Inflammatory macrophage treated with lipopolysaccharide for 1 hour (primary cell): ENCODE results near the gene FNBP1.
"Not testable (repeated sequence)": the region's sequence is repeated elsewhere in the genome, so short reads cannot be mapped to it uniquely, and the experiment has no call there.

ENCODE experiments used
- DNase-seq, 2 donors: peaks; one replicate each; pipeline ENCODE4 v3.0.0-alpha.2; 2020 to 2022

The FNBP1 gene

GRCh38 chr9:129946246-129946995 lies 96.6 kb downstream of the FNBP1 start:
- peak; percentile 65 to 71 for DNase-seq

DNA sequence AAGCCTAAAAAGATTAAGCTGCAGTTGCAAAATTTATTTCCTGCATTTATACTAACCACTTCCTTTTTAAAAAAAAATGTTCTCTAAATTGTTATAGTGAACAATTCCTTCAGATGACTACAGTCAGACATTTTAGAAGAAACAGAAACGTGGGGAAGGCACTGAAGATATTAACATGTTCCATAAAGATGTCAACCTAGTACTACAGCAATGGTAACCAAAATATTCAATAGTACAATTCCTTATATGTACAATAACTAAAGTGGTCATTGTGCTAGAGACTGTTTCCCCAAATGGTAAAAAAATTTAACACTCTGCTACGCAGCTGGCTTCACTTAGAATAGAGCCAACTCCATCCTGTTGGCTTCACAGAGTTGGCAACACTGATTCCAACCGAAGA lies 97.7 kb downstream of the FNBP1 start:
- peak; percentile 49 to 54 for DNase-seq

GRCh38 chr9:129944506-129945116 lies 98.4 kb downstream of the FNBP1 start:
- DNase-seq, result peak; percentile 66 to 81

- DNase-seq, result no peak
These were observed 103.6 kb downstream of the FNBP1 start for GRCh38 chr9:129939431-129939830.

DNA sequence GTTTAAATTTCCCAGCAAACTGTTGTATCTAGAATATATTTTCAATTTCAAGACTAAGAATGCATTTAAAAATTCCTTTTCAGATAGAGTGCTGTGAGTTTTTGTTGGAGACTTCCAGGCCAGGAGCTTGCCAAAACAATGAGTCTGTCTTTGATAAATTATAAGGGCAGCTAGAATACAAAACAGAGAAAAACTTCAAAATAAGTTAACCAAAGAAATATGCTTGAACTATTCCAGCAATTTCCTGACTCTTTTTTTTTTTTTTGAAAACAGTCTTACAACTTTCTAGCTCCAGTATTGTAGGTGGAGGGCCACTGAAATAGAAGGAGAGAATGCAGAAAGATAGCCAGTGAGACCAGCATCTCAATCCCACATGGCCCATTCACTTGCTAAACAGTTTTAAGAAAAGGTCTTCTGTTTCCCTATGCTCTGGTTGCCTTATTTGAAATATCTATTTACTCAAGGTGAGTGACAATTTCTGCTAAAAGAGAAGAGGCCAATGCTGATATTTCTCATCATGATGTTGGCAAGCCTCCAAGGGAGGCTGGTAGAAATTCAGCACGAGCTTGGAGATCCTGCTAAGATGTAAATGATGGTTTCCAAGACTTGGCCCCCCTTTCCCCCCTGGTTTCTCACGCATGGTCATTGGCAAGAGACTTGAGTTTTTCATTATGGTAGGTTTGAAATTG lies 104.6 kb downstream of the FNBP1 start:
- no peak for DNase-seq

GRCh38 chr9:129937879-129938278 lies 105.1 kb downstream of the FNBP1 start:
- not testable (repeated sequence) for DNase-seq

- no peak for DNase-seq
These were observed 106.8 kb downstream of the FNBP1 start for GRCh38 chr9:129936222-129936621.

GRCh38 chr9:129934780-129935179 lies 108.2 kb downstream of the FNBP1 start:
- DNase-seq, result peak; percentile 51 to 66

- peak in 1 of 2 donors; percentile 64 for DNase-seq
These were observed 108.9 kb downstream of the FNBP1 start for GRCh38 chr9:129934041-129934591.

GRCh38 chr9:129933185-129934040 lies 109.6 kb downstream of the FNBP1 start:
- no peak for DNase-seq

DNA sequence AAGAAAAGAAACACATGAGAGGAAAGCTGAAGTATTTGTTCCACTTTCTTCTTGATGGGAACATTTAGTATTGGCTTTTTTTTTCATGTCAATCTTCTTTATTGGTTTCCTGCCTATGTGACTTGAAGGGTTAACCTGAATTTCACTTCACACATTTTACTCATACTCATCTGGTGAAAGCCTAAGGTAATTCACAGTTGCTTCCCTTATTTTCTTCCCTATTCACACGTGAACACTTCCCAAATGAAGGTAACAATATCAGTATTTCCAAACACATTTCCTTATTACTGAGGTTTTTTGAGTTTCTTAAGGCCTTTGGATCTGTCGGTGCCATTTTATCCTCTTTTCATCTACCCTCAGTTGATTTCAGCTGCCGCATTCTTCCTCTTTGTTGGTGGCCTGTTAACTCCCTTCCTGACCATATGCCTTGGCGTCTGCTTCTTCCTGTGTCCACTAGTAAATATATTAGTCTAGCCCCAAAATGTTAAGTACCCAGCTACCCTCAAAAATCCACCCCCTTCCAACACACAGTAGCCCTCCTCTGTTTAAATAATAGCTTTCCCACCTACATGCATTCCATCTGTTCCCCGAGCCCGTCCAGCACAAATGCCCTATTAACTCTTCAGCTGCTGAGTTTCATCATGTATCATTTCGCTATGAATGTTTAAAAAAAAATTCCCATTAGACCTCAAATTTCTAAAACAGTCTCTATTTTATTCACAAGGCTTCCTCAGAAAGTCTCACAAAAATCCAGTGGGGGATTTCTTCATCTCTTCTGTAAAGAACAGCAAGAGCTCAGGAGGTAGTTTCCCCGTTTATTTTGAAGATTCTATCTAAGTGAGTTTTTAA lies 110.5 kb downstream of the FNBP1 start:
- peak; percentile 36 to 61 for DNase-seq

DNA sequence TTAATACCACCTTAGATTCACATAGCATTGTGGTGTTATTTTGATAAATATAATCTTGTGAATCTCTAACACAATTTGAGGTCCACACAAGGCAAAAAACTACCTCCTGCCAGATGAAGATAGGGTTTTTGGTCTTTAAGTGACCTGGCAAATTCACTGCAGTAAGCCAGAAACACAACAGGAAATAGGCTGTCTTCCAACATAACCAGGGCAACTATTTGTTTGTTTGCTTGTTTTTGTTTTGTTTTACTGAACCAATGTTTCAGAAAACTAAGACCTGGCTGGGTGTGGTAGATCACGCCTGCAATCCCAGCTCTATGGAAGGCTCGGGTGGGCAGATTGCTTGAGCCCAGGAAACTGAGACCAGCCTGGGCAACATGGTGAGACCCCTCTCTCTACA lies 112.2 kb downstream of the FNBP1 start:
- no peak for DNase-seq

DNA sequence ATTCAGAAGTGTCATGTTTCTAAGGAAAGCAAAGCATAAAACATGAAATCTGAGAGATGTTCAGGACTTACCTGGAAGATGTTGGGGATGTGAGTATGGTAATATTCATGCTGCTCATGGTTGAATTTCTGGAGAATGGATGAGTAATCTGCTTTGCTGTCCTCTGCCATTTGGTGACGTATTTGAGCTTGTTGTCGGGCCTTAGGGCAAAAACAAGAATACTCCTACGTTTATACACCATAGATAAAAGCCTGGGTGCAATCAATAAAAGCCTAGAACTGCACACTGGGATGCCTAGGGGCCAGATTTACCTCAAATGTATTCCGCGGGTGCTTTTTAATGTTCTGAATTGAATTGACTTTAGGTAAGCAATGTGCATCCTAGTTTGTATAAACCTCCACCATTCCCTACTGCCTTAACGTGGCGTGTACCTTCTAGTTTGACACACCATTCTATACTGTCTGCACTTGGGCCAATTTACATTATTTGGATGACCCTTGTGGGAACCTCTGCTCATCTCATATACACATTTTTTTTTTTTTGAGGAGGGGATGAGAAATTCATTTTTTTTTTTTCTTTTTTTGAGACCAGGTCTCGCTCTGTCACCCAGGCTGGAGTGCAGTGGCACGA lies 113.4 kb downstream of the FNBP1 start:
- no peak for DNase-seq

DNA sequence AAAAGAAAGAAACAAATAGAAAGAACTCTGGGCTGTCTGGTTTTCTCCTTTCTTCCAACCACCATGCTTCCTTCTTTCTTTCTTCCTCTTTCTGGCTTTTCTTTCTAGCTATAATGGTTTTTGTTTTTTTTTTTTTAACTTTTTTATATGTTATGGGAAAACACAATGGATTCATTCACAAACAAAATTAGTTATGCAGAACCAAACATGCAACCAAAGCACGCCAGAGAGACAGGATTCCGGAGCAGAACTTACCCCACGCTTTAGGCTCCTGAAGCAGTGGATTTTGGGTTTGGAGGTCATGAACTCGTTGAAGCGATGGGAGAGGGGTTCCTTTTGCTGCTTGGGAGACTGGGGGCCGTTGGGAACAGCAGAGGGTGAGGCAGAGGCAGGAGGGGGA lies 119.4 kb downstream of the FNBP1 start:
- DNase-seq, result no peak

DNA sequence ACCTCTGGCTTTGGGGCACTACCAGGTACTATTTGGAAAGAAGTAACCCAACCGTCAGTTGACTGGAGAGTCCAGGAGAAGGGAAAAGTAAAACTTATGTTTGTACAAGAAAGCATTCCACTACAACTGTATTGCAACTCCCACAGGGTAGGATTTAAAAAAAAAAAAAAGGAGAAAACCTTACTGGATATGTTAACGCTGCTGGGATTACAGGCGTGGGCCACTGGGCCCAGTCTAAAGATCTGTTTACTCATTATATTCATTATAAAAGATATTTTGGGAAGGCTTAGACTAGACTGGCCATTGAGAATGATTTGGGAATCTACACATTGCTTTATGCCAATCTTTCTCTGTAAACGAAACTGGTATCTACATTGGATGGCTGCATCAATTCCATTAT lies 121.1 kb downstream of the FNBP1 start:
- DNase-seq, result no peak

GRCh38 chr9:129919841-129920240 lies 123.1 kb downstream of the FNBP1 start:
- peak; percentile 70 to 72 for DNase-seq

DNA sequence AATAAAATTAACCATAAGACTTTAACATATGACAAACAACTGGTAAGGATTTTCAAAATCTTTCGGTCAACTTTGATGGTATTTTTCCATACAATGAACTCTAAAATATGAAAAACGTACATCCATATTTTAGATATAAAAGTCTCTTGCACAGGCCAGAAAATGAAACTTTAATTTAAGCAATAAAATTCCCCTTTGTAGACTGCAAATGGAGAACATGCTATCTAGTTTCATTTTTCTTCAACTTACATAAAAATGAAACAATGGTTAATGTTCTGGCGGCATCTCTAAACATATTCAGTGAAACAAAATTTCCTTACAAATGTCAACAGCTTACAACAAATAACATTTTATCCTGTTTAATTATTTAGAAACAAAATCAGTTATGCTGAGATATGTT lies 123.7 kb downstream of the FNBP1 start:
- peak in 1 of 2 donors; percentile 27 for DNase-seq

- DNase-seq, result no peak
These were observed 124.6 kb downstream of the FNBP1 start for GRCh38 chr9:129918296-129918950.

DNA sequence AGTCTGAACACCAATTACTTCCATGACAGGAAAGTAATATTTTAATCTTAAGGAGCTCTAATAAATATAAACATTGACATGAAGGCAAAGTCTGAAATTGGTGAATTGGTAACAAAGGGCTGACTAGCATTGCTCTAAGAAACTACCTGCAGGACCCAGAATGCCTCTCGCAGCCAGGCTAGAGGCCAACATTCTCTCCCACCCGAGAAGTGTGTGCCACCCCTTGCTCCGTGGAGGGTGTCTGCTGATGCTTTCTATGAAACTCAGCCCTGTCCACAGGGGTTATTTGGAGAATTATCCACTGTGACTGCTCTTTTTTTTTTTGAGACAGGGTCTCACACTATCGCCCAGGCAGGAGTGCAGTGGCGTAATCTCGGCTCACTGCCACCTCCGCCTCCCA lies 126.3 kb downstream of the FNBP1 start:
- DNase-seq, result no peak

- DNase-seq, result no peak
These were observed 128.9 kb downstream of the FNBP1 start for GRCh38 chr9:129914051-129914450.
